Tibial nerve (tissue), 4 donors: ENCODE results near the gene PRPF6. TPM values are rescaled to one million over a fixed set of nuclear protein-coding genes. Genes with fewer than 3 reads are reported as not detected.

Source experiments
- DNase-seq, 2 donors: peaks; one replicate each; pipeline ENCODE4 v3.0.0-alpha.2; 2019; ENCODE audit warnings: low spot score in 2 of 2
- H3K27ac ChIP-seq, 4 donors: fragments of 200-600 bp; sonication (generic) in 3 of 4; one replicate each; pipeline ENCODE4 v1.5.1; 2017 to 2019; ENCODE audit warnings: mild to moderate bottlenecking in 1 of 4
- H3K27me3 ChIP-seq, 2 donors: fragments of 200-600 bp; sonication (generic) in 1 of 2; one replicate each; pipeline versions ENCODE4 v1.5.1 to v1.6.0; 2017 to 2019
- H3K36me3 ChIP-seq, 3 donors: fragments of 200-600 bp; sonication (generic); one replicate each; pipeline ENCODE4 v1.5.1; 2018 to 2019
- H3K4me1 ChIP-seq, 4 donors: fragments of 200-600 bp; sonication (generic) in 3 of 4; one replicate each; pipeline ENCODE4 v1.5.1; 2017 to 2019
- H3K4me3 ChIP-seq, 4 donors: fragments of 200-600 bp; sonication (generic) in 3 of 4; one replicate each; pipeline ENCODE4 v1.5.1; 2017 to 2019; ENCODE audit warnings: mild to moderate bottlenecking in 1 of 4, moderate library complexity in 1 of 4
- H3K9me3 ChIP-seq, 4 donors: fragments of 200-600 bp; sonication (generic) in 3 of 4; one replicate each; pipeline ENCODE4 v1.5.1; 2017 to 2019
- EP300 ChIP-seq, 2 donors: sonication (generic); formaldehyde crosslinking; IDR thresholded peaks; one replicate each; pipeline ENCODE4 v1.6.1; 2017; ENCODE audit warnings: antibody characterized with exemption in 2 of 2, mild to moderate bottlenecking in 1 of 2
- POLR2A ChIP-seq, 2 donors: fragments of 450-650 bp; IDR thresholded peaks; one replicate each; pipeline ENCODE4 v1.6.1; 2017; ENCODE audit warnings: antibody characterized with exemption in 2 of 2, mild to moderate bottlenecking in 2 of 2, moderate library complexity in 2 of 2
- WGBS, 2 donors: methylation state at CpG; one replicate each; pipeline ENCODE4 v1.1.5; 2018; 5-methylcytosine and 5-hydroxymethylcytosine counted together
- total RNA-seq, 4 donors: library from RNA; depleted of rRNA; stranded (reverse); fragments of >200 nt; gene quantifications; one replicate each; pipeline ENCODE4 v1.1.0, GENCODE V29; 2016
- TF ChIP-seq, protein P1 (sequence below), 5 experiments: fragments of 200-600 bp in 3 of 5; fragments of 450-650 bp in 2 of 5; sonication (generic) in 3 of 5; IDR thresholded peaks; one replicate each; pipeline ENCODE4 v1.5.1; 2016 to 2019; ENCODE audit warnings: antibody characterized with exemption in 5 of 5, mild to moderate bottlenecking in 3 of 5, moderate library complexity in 2 of 5

The PRPF6 gene
- total RNA-seq, 4 donors from 2014 or later, result 70.5 to 77.0 (median 73.8) TPM

DNA sequence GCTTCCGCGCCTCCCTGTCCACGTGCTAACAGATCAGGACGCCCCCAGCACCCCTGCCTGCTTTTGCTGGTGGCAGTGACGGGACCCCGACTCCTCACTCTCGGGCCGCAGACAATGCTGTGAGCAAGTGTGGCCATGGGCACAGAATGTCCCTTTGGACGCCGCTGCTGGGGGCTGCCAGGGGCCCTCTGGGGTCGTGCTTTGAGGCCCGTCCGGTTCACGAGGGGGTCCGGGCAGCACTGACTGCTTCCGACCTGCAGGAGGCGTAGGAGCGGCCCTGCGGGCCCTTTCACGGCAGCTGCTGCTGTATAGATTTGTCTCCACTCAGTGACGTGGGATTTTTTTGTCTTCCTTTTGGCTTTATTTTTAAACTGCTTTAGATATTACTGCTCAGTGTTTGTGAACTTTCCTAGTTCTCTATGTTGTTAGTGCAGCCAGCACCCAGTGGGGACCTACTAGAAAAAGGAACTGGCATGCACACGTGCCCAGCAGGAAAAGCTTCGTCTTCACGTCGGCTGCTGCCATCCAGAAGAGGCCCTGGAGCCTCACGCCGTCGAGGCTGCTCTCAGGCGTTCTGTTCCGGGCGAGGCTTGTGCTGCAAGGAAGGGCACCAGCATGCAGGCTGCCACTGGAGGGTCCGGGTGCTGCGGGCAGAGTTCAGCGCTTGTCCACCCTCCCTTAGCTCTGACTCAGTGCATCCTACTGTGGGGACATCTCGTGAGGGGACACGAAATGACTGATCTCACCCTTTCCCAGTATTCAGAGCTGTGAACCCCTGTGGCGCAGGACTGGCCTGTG is 46.5 kb upstream of the PRPF6 start:
- Histone ChIP-seq H3K27me3 (no peaks in the 10 kb centered on the region), H3K27ac (no peak overlapping the region), H3K4me1 (no peaks in the 10 kb centered on the region), H3K4me3 (no peak overlapping the region), H3K36me3 (peaks cover 0 to 98% (median 18%) of the 10 kb centered on the region in 3 donors), H3K9me3 (no peaks in the 10 kb centered on the region)
- no peak for DNase-seq
- WGBS, 2 donors, result 73 to 84% methylated on average over 37 of the region's 37 CpGs
- TF ChIP-seq POLR2A (IDR thresholded peaks at IDR 0.05), result no peak

DNA sequence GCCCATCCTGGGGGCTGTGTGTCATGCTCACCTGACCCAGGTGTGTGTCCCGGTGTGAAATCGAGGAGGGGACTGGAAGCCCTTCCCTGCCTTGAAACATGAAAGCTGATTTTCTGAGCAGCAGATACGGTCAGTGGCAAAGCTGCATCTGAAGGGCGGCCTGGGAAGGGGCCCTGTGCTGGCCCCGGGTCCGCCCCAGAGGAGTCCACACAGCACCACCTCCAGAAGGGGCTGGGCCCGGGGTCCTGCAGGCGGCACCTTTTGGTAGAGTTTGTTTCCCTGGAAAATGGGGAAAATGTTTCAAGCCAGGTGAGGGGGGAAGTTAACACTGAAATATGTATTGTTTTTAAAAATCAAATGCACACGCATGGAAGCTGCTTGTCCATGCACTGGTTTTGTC is 45.5 kb upstream of the PRPF6 start:
- WGBS, 2 donors, result 93 to 94% methylated on average over 8 of the region's 9 CpGs
- no peak for DNase-seq
- Histone ChIP-seq H3K4me3 (no peak overlapping the region), H3K4me1 (no peaks in the 10 kb centered on the region), H3K27me3 (no peaks in the 10 kb centered on the region), H3K36me3 (peaks cover 0 to 98% (median 18%) of the 10 kb centered on the region in 3 donors), H3K27ac (no peak overlapping the region), H3K9me3 (no peaks in the 10 kb centered on the region)
- TF ChIP-seq EP300 (IDR thresholded peaks at IDR 0.05), result no peak
- TF ChIP-seq POLR2A (IDR thresholded peaks at IDR 0.05), result no peak
- TF ChIP-seq, protein P1, sequence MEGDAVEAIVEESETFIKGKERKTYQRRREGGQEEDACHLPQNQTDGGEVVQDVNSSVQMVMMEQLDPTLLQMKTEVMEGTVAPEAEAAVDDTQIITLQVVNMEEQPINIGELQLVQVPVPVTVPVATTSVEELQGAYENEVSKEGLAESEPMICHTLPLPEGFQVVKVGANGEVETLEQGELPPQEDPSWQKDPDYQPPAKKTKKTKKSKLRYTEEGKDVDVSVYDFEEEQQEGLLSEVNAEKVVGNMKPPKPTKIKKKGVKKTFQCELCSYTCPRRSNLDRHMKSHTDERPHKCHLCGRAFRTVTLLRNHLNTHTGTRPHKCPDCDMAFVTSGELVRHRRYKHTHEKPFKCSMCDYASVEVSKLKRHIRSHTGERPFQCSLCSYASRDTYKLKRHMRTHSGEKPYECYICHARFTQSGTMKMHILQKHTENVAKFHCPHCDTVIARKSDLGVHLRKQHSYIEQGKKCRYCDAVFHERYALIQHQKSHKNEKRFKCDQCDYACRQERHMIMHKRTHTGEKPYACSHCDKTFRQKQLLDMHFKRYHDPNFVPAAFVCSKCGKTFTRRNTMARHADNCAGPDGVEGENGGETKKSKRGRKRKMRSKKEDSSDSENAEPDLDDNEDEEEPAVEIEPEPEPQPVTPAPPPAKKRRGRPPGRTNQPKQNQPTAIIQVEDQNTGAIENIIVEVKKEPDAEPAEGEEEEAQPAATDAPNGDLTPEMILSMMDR (IDR thresholded peaks at IDR 0.05), result no peak

DNA sequence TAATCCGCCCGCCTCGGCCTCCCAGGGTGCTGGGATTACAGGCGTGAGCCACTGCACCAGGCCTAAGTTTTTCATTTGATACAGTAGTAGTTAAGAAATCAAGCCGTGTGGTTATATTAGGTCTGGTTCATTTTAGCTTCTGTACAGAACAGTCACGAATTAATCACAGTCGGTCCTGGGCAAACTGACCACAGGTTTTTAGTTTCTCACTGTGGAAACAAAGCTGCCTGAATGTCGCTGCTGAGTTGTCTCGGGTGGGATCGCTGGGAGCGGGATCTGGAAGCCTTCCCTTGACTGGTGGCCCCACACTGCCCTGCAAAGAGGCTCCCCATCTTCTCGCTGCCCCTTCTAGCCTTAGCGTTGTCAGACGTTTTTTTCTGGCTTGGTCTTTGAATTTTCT is 43.3 kb upstream of the PRPF6 start:
- TF ChIP-seq, protein P1 (IDR thresholded peaks at IDR 0.05), result no peak
- TF ChIP-seq EP300 (IDR thresholded peaks at IDR 0.05), result no peak
- no peak for TF ChIP-seq POLR2A (IDR thresholded peaks at IDR 0.05)
- Histone ChIP-seq H3K27ac (no peak overlapping the region), H3K4me3 (no peak overlapping the region), H3K36me3 (peaks cover 0 to 90% (median 8%) of the 10 kb centered on the region in 3 donors), H3K27me3 (no peaks in the 10 kb centered on the region), H3K9me3 (no peaks in the 10 kb centered on the region), H3K4me1 (peaks cover 0 to 12% (median 5%) of the 10 kb centered on the region in 4 donors)
- no peak for DNase-seq
- WGBS, 2 donors, result 82 to 88% methylated on average over 14 of the region's 14 CpGs

DNA sequence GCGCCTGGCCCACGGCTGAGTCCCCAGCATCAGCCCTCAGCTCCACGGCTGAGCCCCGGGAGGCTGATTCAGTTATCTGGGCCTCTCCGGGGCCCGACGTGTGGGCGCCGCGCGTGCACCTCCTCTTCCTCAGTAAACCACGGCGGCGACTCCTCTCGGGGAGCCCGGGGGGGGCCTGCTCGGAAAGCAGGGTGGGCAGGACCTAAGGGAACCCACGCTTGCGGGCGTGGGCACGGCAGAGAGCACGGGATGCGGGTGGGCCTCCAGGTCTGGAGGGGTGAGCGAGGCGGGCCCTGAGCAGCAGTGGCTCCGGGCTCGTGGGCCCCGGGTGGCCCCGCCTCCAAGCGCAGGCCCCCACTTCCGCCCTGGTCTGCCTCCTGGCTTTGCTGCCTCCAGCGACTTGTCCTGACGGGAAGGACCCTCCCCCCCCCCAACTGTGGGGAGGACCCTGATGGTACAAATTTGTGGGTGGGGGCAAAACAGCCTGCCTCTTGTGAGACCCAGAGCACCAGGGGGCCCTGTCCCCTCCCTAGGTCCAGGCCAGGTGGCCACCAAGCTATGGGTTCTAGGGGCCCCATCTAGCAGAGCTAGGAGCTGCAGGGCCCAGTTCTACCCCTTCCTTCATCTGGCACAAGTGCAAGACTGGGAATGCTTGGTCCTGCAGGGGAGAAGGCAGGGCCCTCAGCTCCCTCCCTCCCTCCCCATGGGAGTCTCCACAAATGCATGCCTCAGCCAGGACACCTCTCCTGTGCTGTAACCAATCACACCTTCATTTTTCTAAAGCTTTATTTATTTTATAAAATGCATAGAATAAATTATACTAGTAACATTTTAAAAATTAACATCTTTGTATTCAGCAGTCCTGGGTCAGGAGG is 41.6 kb upstream of the PRPF6 start:
- H3K4me3 ChIP-seq, result no peak overlapping the region
- no peaks in the 10 kb centered on the region for H3K27me3 ChIP-seq
- peaks cover 0 to 91% (median 12%) of the 10 kb centered on the region in 3 donors for H3K36me3 ChIP-seq
- no peak for DNase-seq
- H3K4me1 ChIP-seq, result peaks cover 0 to 28% (median 8%) of the 10 kb centered on the region in 4 donors
- WGBS, 2 donors, result 64 to 88% methylated on average over 12 to 20 of the region's 33 CpGs
- H3K27ac ChIP-seq, result no peak overlapping the region
- TF ChIP-seq, protein P1 (IDR thresholded peaks at IDR 0.05), result no peak
- no peak for TF ChIP-seq EP300 (IDR thresholded peaks at IDR 0.05)
- TF ChIP-seq POLR2A (IDR thresholded peaks at IDR 0.05), result no peak
- no peaks in the 10 kb centered on the region for H3K9me3 ChIP-seq

DNA sequence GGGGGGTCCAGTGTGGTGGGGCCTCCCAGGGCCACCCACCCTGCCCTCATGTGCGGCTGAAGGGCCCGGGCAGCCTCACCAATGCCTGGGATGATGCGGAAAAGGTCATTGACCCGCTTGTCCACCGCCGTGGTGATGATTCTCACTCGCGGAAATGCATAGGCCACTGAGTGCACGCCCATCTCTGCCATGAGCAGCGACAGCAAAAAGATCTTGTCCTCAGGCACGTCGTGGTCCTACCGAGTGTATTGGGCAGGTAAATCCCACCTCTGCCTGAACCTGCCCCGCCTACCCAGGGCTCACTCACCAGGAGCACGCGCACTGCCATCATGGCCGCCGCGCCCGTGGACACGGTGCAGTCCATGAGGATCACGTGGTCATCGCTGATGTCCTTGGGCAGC is 40.9 kb upstream of the PRPF6 start:
- WGBS, 2 donors, result 79 to 88% methylated on average over 21 to 23 of the region's 23 CpGs
- Histone ChIP-seq H3K36me3 (peaks cover 0 to 91% (median 18%) of the 10 kb centered on the region in 3 donors), H3K4me3 (no peak overlapping the region), H3K4me1 (peaks cover 0 to 28% (median 8%) of the 10 kb centered on the region in 4 donors), H3K27ac (no peak overlapping the region), H3K9me3 (no peaks in the 10 kb centered on the region), H3K27me3 (no peaks in the 10 kb centered on the region)
- DNase-seq, result no peak
- TF ChIP-seq POLR2A (IDR thresholded peaks at IDR 0.05) (no peak), EP300 (IDR thresholded peaks at IDR 0.05) (no peak)
- TF ChIP-seq, protein P1 (IDR thresholded peaks at IDR 0.05), result no peak
